HG02610 (cell line): ENCODE measurements around the gene LIX1.
"Not testable (repeated sequence)": the region's sequence is repeated elsewhere in the genome, so short reads cannot be mapped to it uniquely, and the experiment has no call there.

ENCODE experiments used
- ATAC-seq: cut with Tn5 transposase; IDR thresholded peaks from one replicate; pipeline ENCODE4 v1.9.1; 2021; ENCODE audit warnings: mild to moderate bottlenecking, moderate library complexity; ENCODE audit not compliant: unreplicated experiment

Gene LIX1

GRCh38 chr5:97142521-97143254 is at the start of gene LIX1:
LIX1 (minus strand) TSS chr5:97142611; CDS start chr5:97142576, 35 bp downstream.
- peak; percentile 75 for ATAC-seq

GRCh38 chr5:97191893-97192292 is 49.5 kb upstream of the LIX1 start:
- ATAC-seq = no peak

- not testable (repeated sequence) for ATAC-seq
These were observed 47.1 kb upstream of the LIX1 start for GRCh38 chr5:97189523-97189922.

- ATAC-seq = no peak
These were observed 41.5 kb upstream of the LIX1 start for GRCh38 chr5:97183930-97184213.

GRCh38 chr5:97183100-97183929 is 40.9 kb upstream of the LIX1 start, which contains the start of gene RIOK2:
RIOK2 (minus strand) TSS chr5:97183247; CDS start chr5:97183191, 56 bp downstream.
- peak; percentile 90 for ATAC-seq

- no peak for ATAC-seq
These were observed 40.2 kb upstream of the LIX1 start for GRCh38 chr5:97182571-97183099.

GRCh38 chr5:97181856-97182545 is 39.6 kb upstream of the LIX1 start:
- no peak for ATAC-seq

- not testable (repeated sequence) for ATAC-seq
These were observed 37.0 kb upstream of the LIX1 start for GRCh38 chr5:97179457-97179856.

GRCh38 chr5:97172227-97172626 is 29.8 kb upstream of the LIX1 start:
- ATAC-seq = no peak

- ATAC-seq = no peak
These were observed 29.3 kb upstream of the LIX1 start for GRCh38 chr5:97171703-97172102.

GRCh38 chr5:97167435-97167834 is 25.0 kb upstream of the LIX1 start:
- peak; percentile 63 for ATAC-seq

GRCh38 chr5:97165726-97166125 is 23.3 kb upstream of the LIX1 start:
- ATAC-seq = no peak

GRCh38 chr5:97164846-97165245 is 22.4 kb upstream of the LIX1 start:
- ATAC-seq = no peak

GRCh38 chr5:97163790-97164285 is 21.4 kb upstream of the LIX1 start:
- ATAC-seq = no peak

- no peak for ATAC-seq
These were observed 21.0 kb upstream of the LIX1 start for GRCh38 chr5:97163360-97163764.

GRCh38 chr5:97162045-97162444 is 19.6 kb upstream of the LIX1 start:
- no peak for ATAC-seq

GRCh38 chr5:97157689-97158088 is 15.3 kb upstream of the LIX1 start:
- no peak for ATAC-seq

- no peak for ATAC-seq
These were observed 9.0 kb upstream of the LIX1 start for GRCh38 chr5:97151370-97151769.

- no peak for ATAC-seq
These were observed 8.0 kb upstream of the LIX1 start for GRCh38 chr5:97150401-97150800.

- ATAC-seq = no peak
These were observed 7.3 kb upstream of the LIX1 start for GRCh38 chr5:97149709-97150108.

- no peak for ATAC-seq
These were observed 5.9 kb upstream of the LIX1 start for GRCh38 chr5:97148288-97148687.
